T-cell (primary cell): Measurements from ENCODE around the gene AQP7. TPM values are rescaled to one million over a fixed set of nuclear protein-coding genes. Genes with fewer than 3 reads are reported as not detected.
A peak's percentile ranks its signal among the peaks of the same experiment; 100 is the strongest.

ENCODE experiments used
- ATAC-seq, 4 experiments: fragments of 200-7000 bp in 3 of 4; fragments of 150-1000 bp in 1 of 4; cut with Tn5 transposase; replicated peaks in 1 of 4; 1 replicate in 3 of 4; 2 replicates in 1 of 4; pipeline ENCODE4 v1.10.0; 2021; ENCODE audit warnings: moderate library complexity in 3 of 4, mild to moderate bottlenecking in 2 of 4, moderate number of reproducible peaks in 1 of 4
- CTCF ChIA-PET, 2 donors: fragments of 300-600 bp; sonication (Branson Sonifier 250); formaldehyde crosslinking; loops; one replicate each; lab custom pipeline; 2022; ENCODE audit warnings: antibody characterized with exemption in 2 of 2; lab: Charles Lee
- POLR2A ChIA-PET, 2 donors: fragments of 300-600 bp; sonication (Branson Sonifier 250); formaldehyde crosslinking; loops; one replicate each; lab custom pipeline; 2022; ENCODE audit warnings: antibody characterized with exemption in 2 of 2; lab: Charles Lee
- DNase-seq, 35 experiments: peaks; one replicate each; pipeline versions ENCODE4 v3.0.0 to v3.0.0-alpha.2; 2013 to 2023
- H3K27ac ChIP-seq: one replicate; pipeline ENCODE4 v1.5.1; 2013; ENCODE audit warnings: low read length
- H3K27me3 ChIP-seq, 2 experiments: replicated peaks in 1 of 2; 1 replicate in 1 of 2; 2 replicates in 1 of 2; pipeline versions ENCODE4 v1.6.1 to v1.7.0; 2013; ENCODE audit warnings: low read length in 1 of 2, mixed read lengths in 1 of 2; ENCODE audit not compliant: control insufficient read depth in 2 of 2, insufficient read depth in 2 of 2; ENCODE audit errors: extremely low read depth in 1 of 2
- H3K36me3 ChIP-seq, 2 donors: 1 replicate in 1 of 2; 2 replicates in 1 of 2; pipeline versions ENCODE4 v1.6.1 to v1.7.0; 2013; ENCODE audit warnings: low read length in 1 of 2; ENCODE audit not compliant: control insufficient read depth in 2 of 2, insufficient read depth in 1 of 2; ENCODE audit errors: extremely low read depth in 1 of 2
- H3K4me1 ChIP-seq, 2 experiments: 1 replicate in 1 of 2; 2 replicates in 1 of 2; pipeline versions ENCODE4 v1.6.1 to v1.7.0; 2013; ENCODE audit warnings: low read length in 2 of 2, mixed read lengths in 1 of 2; ENCODE audit not compliant: insufficient read depth in 2 of 2, control insufficient read depth in 1 of 2; ENCODE audit errors: extremely low read depth in 1 of 2
- H3K4me3 ChIP-seq, 2 donors: 1 replicate in 1 of 2; 2 replicates in 1 of 2; pipeline versions ENCODE4 v1.5.1 to v1.7.0; 2013; ENCODE audit warnings: mild to moderate bottlenecking in 2 of 2, low read length in 1 of 2, moderate library complexity in 1 of 2; ENCODE audit not compliant: control insufficient read depth in 1 of 2; ENCODE audit errors: extremely low read depth in 1 of 2
- H3K9me3 ChIP-seq: 2 replicates; pipeline ENCODE4 v1.7.0; 2013
- H3K27ac Mint-ChIP-seq, 2 donors: one replicate each; pipeline ENCODE4 v1.8.0; 2020 to 2021; ENCODE audit warnings: mild to moderate bottlenecking in 2 of 2, mixed read lengths in 2 of 2
- H3K27me3 Mint-ChIP-seq, 2 donors: one replicate each; pipeline ENCODE4 v1.8.0; 2021 to 2022; ENCODE audit warnings: mixed read lengths in 2 of 2
- H3K36me3 Mint-ChIP-seq: one replicate; pipeline ENCODE4 v1.8.0; 2021; ENCODE audit warnings: mixed read lengths
- H3K4me1 Mint-ChIP-seq, 3 donors: one replicate each; pipeline ENCODE4 v1.8.0; 2020 to 2022; ENCODE audit warnings: mixed read lengths in 3 of 3, mild to moderate bottlenecking in 1 of 3
- H3K4me3 Mint-ChIP-seq, 3 donors: one replicate each; pipeline ENCODE4 v1.8.0; 2020 to 2022; ENCODE audit warnings: mild to moderate bottlenecking in 3 of 3, mixed read lengths in 3 of 3, moderate library complexity in 3 of 3
- H3K9me3 Mint-ChIP-seq, 3 donors: one replicate each; pipeline ENCODE4 v1.8.0; 2020 to 2022; ENCODE audit warnings: mixed read lengths in 3 of 3
- WGBS: methylation state at CpG from one replicate; pipeline ENCODE4 v1.1.5; 2013; ENCODE audit warnings: missing lambda C conversion rate; ENCODE audit not compliant: insufficient coverage; 5-methylcytosine and 5-hydroxymethylcytosine counted together
- total RNA-seq, 35 experiments: library from RNA in 6 of 35; stranded (reverse) in 6 of 35; fragments of 120-200 nt in 1 of 35; gene quantifications; one replicate each; pipeline versions ENCODE4 v1.2.1 to v1.2.4 and lab custom pipeline; 2013 to 2026

Gene AQP7
- total RNA-seq, 5 donors from 2014 or later (not counting 1 experiment from before 2014, with no cell fraction given), result 0.20 to 1.4 (median 0.44) TPM

GRCh38 chr9:33351547-33351946, 50.8 kb downstream of the AQP7 start:
- H3K4me1 ChIP-seq, result no peaks in the 10 kb centered on the region
- H3K4me3 ChIP-seq, result no peak overlapping the region
- Mint-ChIP-seq H3K36me3 (peaks cover 57% of the 10 kb centered on the region), H3K27me3 (no peaks in the 10 kb centered on the region), H3K4me1 (peaks cover 0 to 10% (median 2%) of the 10 kb centered on the region in 3 donors), H3K9me3 (no peaks in the 10 kb centered on the region), H3K27ac (no peak overlapping the region), H3K4me3 (no peak overlapping the region)
- H3K36me3 ChIP-seq, result peaks cover 4 to 47% of the 10 kb centered on the region in 2 donors
- no peaks in the 10 kb centered on the region for H3K27me3 ChIP-seq
- DNase-seq (no peak), ATAC-seq (no peak)
- 82% methylated on average over 2 of the region's 4 CpGs for WGBS
- POLR2A ChIA-PET, result no interaction called here
- H3K27ac ChIP-seq, result no peak overlapping the region
- CTCF ChIA-PET, result no interaction called here
- no peaks in the 10 kb centered on the region for H3K9me3 ChIP-seq

- no peak overlapping the region for H3K4me3 Mint-ChIP-seq
- ATAC-seq (no peak), DNase-seq (no peak)
- no peaks in the 10 kb centered on the region for H3K27me3 Mint-ChIP-seq
- Histone ChIP-seq H3K4me1 (no peaks in the 10 kb centered on the region), H3K4me3 (no peak overlapping the region), H3K27me3 (no peaks in the 10 kb centered on the region), H3K9me3 (no peaks in the 10 kb centered on the region), H3K36me3 (peaks cover 7 to 56% of the 10 kb centered on the region in 2 donors), H3K27ac (no peak overlapping the region)
- ChIA-PET CTCF (interaction anchor here in 1 of 2 donors (0.6 to 0.7 kb wide), 2 partner anchors 27 to 214 kb away, joined by 5 to 7 read pairs; no protein-coding TSS in a partner anchor), POLR2A (interaction anchor here (0.6 kb wide), 2 partner anchors 87 to 399 kb away, joined by 4 to 8 read pairs; no protein-coding TSS in a partner anchor)
- WGBS, result 100% methylated on average over 1 of the region's 2 CpGs
- peaks cover 0 to 10% (median 2%) of the 10 kb centered on the region in 3 donors for H3K4me1 Mint-ChIP-seq
- no peaks in the 10 kb centered on the region for H3K9me3 Mint-ChIP-seq
- H3K27ac Mint-ChIP-seq, result peak overlapping the region in 1 of 2 donors; percentile 12
- peaks cover 58% of the 10 kb centered on the region for H3K36me3 Mint-ChIP-seq
Observed at GRCh38 chr9:33350310-33350709, 52.1 kb downstream of the AQP7 start.

GRCh38 chr9:33349743-33350142, 52.6 kb downstream of the AQP7 start:
- WGBS, result 93% methylated on average over 2 of the region's 2 CpGs
- Histone ChIP-seq H3K36me3 (peaks cover 7 to 56% of the 10 kb centered on the region in 2 donors), H3K27me3 (no peaks in the 10 kb centered on the region), H3K9me3 (no peaks in the 10 kb centered on the region), H3K4me1 (no peaks in the 10 kb centered on the region), H3K4me3 (no peak overlapping the region), H3K27ac (no peak overlapping the region)
- DNase-seq (no peak), ATAC-seq (no peak)
- CTCF ChIA-PET, result interaction anchor here in 1 of 2 donors (0.6 to 0.7 kb wide), 2 partner anchors 26 to 213 kb away, joined by 5 to 7 read pairs; no protein-coding TSS in a partner anchor
- Mint-ChIP-seq H3K9me3 (no peaks in the 10 kb centered on the region), H3K36me3 (peaks cover 52% of the 10 kb centered on the region), H3K27ac (no peak overlapping the region), H3K4me3 (no peak overlapping the region), H3K27me3 (no peaks in the 10 kb centered on the region), H3K4me1 (peaks cover 0 to 6% (median 2%) of the 10 kb centered on the region in 3 donors)
- POLR2A ChIA-PET, result no interaction called here

GRCh38 chr9:33348998-33349397, 53.4 kb downstream of the AQP7 start:
- H3K9me3 Mint-ChIP-seq, result no peaks in the 10 kb centered on the region
- ChIA-PET CTCF (no interaction called here), POLR2A (interaction anchor here in 1 of 2 donors (0.6 kb wide), 1 partner anchor 70 kb away, joined by 3 read pairs; no protein-coding TSS in a partner anchor)
- DNase-seq, result no peak
- no peaks in the 10 kb centered on the region for H3K9me3 ChIP-seq
- no peak overlapping the region for H3K27ac Mint-ChIP-seq
- H3K4me1 ChIP-seq, result no peaks in the 10 kb centered on the region
- H3K4me3 ChIP-seq, result no peak overlapping the region
- no peaks in the 10 kb centered on the region for H3K27me3 ChIP-seq
- no peak overlapping the region for H3K4me3 Mint-ChIP-seq
- no peak overlapping the region for H3K27ac ChIP-seq
- WGBS, result 94% methylated on average over 2 of the region's 4 CpGs
- peaks cover 48% of the 10 kb centered on the region for H3K36me3 Mint-ChIP-seq
- H3K27me3 Mint-ChIP-seq, result no peaks in the 10 kb centered on the region
- peaks cover 0 to under 1% (median 0%) of the 10 kb centered on the region in 3 donors for H3K4me1 Mint-ChIP-seq
- no peak for ATAC-seq
- H3K36me3 ChIP-seq, result peaks cover 7 to 55% of the 10 kb centered on the region in 2 donors

GRCh38 chr9:33346564-33346963, 55.8 kb downstream of the AQP7 start:
- H3K4me1 ChIP-seq, result no peaks in the 10 kb centered on the region
- ATAC-seq (no peak), DNase-seq (no peak)
- H3K4me3 ChIP-seq, result no peak overlapping the region
- peaks cover 7 to 69% of the 10 kb centered on the region in 2 donors for H3K36me3 ChIP-seq
- Mint-ChIP-seq H3K4me3 (no peak overlapping the region), H3K36me3 (peaks cover 49% of the 10 kb centered on the region), H3K9me3 (no peaks in the 10 kb centered on the region), H3K4me1 (no peaks in the 10 kb centered on the region), H3K27ac (no peak overlapping the region), H3K27me3 (no peaks in the 10 kb centered on the region)
- ChIA-PET CTCF (no interaction called here), POLR2A (no interaction called here)
- no peaks in the 10 kb centered on the region for H3K9me3 ChIP-seq
- H3K27me3 ChIP-seq, result no peaks in the 10 kb centered on the region
- no peak overlapping the region for H3K27ac ChIP-seq
- WGBS, result 100% methylated on average over 1 of the region's 4 CpGs

GRCh38 chr9:33344145-33344544, 58.2 kb downstream of the AQP7 start:
- Mint-ChIP-seq H3K27ac (peak overlapping the region in 1 of 2 donors; percentile 72), H3K36me3 (peaks cover 62% of the 10 kb centered on the region), H3K4me3 (no peak overlapping the region), H3K27me3 (no peaks in the 10 kb centered on the region), H3K4me1 (no peaks in the 10 kb centered on the region), H3K9me3 (peaks cover 3 to 15% (median 6%) of the 10 kb centered on the region in 3 donors)
- ATAC-seq, result no peak
- Histone ChIP-seq H3K4me1 (peaks cover 0 to 9% of the 10 kb centered on the region in 2 experiments), H3K9me3 (no peaks in the 10 kb centered on the region), H3K4me3 (no peak overlapping the region), H3K27ac (no peak overlapping the region), H3K27me3 (no peaks in the 10 kb centered on the region), H3K36me3 (peaks cover 12 to 83% of the 10 kb centered on the region in 2 donors)
- DNase-seq, result no peak
- ChIA-PET POLR2A (no interaction called here), CTCF (no interaction called here)
- 100% methylated on average over 1 of the region's 3 CpGs for WGBS
